GM10266 (cell line): ENCODE measurements around the gene ZSWIM1.

Experiments
- DNase-seq: peaks from one replicate; pipeline ENCODE4 v3.0.0; 2012; ENCODE audit errors: extremely low spot score
- TF ChIP-seq, protein P1 (sequence below): IDR thresholded peaks from 2 replicates; pipeline ENCODE4 v1.5.1; 2012; ENCODE audit warnings: mild to moderate bottlenecking, low read depth; ENCODE audit not compliant: control insufficient read depth, insufficient read depth; ENCODE audit errors: missing control alignments

ZSWIM1 gene

DNA sequence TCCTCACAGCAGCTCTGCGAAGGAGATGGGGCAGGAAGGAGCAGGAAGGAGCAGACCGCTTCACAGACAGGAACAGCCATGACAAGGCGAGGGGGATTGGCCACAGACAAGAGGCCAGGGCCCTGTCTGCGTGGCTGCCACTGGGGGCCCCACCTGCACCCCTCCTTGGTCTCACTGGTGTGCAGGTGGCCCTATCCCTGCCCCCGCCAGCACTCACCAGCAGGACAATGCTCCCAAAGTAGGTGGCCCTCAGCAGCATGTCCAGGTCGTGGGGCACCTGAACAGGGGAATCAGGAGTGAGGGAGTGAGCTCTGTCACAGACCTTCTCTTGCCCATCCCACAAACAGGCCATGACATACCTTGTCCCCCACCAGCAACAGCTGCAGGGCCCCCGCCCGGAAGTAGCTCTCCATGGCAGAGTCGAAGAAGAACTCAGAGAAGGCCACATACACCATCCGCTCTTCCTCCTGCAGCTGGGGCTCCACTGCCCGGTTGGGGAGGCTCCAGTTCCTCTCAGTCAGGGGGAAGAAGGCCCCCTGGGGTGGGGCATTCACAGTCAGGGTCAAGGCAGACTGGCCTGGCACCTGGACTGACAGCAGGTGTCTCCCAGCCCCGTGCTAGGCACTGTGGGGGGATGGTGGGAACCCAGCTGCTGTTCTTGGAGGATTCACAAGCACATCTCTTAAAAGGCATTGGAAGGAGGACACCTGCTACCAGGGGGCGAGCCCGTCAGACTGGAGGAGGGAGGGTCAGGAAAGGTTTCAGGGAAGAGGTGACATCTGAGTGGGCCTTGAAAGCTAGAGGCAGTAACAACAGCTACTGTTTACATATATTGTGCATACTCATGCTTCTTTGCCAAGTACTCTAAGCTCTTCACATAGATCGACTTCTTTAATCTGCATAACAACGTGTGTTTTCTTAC lies 23.8 kb downstream of the ZSWIM1 start:
- TF ChIP-seq, protein P1, sequence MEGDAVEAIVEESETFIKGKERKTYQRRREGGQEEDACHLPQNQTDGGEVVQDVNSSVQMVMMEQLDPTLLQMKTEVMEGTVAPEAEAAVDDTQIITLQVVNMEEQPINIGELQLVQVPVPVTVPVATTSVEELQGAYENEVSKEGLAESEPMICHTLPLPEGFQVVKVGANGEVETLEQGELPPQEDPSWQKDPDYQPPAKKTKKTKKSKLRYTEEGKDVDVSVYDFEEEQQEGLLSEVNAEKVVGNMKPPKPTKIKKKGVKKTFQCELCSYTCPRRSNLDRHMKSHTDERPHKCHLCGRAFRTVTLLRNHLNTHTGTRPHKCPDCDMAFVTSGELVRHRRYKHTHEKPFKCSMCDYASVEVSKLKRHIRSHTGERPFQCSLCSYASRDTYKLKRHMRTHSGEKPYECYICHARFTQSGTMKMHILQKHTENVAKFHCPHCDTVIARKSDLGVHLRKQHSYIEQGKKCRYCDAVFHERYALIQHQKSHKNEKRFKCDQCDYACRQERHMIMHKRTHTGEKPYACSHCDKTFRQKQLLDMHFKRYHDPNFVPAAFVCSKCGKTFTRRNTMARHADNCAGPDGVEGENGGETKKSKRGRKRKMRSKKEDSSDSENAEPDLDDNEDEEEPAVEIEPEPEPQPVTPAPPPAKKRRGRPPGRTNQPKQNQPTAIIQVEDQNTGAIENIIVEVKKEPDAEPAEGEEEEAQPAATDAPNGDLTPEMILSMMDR, result no peak
- no peak for DNase-seq

DNA sequence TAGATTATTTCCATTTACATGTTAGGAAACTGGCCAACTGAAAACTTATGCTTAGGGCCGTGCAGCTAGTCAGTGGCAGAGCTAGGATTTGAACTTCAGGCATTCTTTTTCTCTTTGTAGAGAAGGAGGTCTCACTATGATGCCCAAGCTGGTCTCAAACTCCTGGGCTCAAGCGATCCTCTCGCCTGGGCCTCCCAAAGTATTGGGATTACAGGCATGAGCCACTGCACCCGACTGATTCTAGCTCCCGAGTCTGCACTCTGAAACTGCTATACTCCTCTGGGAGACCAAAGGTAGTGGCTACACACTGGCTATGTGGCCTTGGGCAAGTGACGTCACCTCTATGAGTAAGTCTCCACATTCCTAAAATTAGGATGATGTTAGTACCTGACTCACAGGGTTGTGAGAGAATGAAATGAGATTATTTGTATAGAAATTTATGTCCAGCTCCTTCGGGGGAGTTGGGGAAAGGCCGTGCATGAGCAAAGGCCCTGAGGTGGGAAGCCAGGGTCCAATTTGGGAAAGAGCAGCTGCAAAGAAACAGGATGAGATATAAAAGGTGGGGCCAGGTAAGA lies 24.6 kb downstream of the ZSWIM1 start:
- DNase-seq, result no peak
- TF ChIP-seq, protein P1, result no peak

DNA sequence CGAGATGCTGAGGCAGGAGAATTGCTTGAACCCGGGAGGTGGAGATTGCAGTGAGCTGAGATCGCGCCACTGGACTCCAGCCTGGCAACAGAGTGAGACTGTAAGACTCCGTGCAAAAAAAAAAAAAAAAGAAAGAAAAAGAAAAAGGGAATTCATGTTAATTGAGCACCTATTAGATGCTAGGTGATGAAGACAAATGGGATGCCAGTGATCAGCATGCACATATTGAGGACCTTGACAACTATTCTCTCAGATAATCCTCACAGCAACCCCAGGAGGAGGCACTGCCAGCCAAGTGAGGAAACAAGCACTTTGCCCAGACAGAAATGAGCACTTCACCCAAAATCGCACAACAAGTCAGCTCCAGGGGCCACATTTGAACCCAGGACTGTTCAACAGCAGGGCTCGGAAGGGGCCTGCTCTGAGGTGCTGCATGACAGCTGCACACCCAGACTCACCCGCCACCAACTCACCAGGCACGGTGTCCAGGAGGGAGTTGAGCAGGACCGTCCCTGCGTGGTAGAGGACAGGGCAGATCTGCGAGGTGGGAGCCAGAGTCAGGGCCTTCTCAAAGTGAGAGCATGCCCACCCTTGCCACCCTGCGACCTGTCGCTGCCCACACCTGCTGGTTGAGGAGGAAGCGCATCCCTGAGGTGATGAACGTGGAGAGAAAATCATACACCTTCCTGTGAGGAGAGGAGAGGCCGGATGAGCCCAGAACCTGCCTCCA lies 26.4 kb downstream of the ZSWIM1 start:
- TF ChIP-seq, protein P1, result no peak
- DNase-seq, result no peak

DNA sequence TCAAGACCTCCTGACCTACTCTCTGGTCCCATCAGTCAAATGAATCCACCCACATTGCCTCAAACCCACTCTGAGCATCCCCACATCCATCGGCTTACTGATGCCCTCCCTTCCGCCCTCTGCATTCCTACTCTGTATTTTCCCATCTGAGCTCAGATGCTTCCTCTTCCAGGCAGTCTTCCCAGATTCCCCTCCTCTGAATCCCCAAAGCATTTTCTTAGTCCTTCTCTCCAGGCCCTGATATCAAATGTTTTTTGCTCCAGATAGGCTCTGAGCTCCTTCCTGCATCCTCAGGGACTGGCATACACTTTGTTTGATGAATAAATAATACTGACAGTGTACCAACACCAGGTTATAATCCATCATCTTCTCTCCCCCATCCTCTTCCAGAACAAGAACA lies 27.1 kb downstream of the ZSWIM1 start:
- TF ChIP-seq, protein P1, result no peak
- DNase-seq, result no peak

DNA sequence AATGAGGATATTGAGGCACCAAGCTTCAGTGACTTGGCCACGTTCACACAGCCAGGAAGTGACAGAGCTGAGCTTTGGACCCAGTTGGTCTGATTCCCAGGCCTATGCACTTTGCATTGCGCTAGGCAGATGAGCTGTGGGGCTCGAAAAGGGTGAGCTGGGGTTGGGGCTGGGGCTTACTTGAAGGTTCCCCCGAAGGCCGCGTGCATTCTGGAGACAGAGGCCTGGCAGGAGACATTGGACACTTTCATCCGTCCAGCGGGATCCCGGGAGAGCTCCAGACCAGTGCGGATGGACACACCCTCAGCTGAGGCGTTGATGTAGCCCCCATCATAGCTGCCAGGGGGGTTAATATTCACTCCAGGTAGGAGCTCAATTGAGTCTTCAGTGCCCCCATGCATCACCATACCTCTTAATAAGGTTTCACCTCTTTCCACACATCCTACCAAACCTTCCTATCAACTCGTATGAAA lies 28.3 kb downstream of the ZSWIM1 start:
- no peak for DNase-seq

DNA sequence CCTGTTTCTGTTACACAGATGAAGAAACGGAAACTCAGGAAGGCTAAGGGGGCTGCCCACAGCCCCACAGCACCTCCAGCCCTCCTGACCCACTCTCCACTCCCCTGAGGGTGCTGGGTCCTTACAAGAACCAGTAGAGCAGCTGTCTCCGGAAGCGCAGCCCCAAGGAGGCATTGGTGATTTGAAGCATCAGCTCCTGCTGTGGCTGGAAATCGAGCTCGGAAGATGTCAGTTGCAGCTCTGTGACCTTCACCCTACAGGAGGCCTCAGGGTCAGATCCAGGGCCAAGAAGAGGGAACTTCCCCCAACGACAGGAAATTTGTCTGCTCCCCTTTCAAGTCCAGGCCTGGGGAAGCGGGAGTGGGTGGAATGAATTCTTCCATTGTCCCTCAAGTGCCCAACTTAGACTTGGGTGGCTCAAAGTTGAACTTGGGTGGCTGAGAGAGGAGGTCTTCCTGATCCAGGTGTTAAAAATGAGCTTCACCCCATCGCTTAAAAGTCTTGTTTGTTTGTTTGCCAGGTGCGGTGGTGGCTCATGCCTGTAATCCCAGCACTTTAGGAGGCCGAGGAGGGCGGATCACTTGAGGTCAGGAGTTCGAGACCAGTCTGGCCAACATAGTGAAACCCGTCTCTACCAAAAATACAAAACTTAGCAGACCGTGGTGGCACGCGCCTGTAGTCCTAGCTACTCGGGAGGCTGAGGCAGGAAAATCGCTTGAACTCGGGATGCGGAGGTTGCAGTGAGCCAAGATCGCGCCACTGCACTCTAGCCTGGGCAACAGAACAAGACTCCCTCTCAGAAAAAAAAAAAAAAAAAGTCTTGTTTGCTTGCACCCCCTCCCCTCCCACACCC lies 29.0 kb downstream of the ZSWIM1 start:
- TF ChIP-seq, protein P1, result no peak
- no peak for DNase-seq

More for the DNA sequence above, 28.3 kb downstream of the ZSWIM1 start:
- TF ChIP-seq, protein P1, result no peak
